GM18508 (cell line): ENCODE results near the gene TRAF7.

Source experiments
- ATAC-seq: cut with Tn5 transposase; IDR thresholded peaks from one replicate; pipeline ENCODE4 v1.9.1; 2021; ENCODE audit warnings: moderate number of reproducible peaks; ENCODE audit not compliant: insufficient read depth, unreplicated experiment

The TRAF7 gene

DNA sequence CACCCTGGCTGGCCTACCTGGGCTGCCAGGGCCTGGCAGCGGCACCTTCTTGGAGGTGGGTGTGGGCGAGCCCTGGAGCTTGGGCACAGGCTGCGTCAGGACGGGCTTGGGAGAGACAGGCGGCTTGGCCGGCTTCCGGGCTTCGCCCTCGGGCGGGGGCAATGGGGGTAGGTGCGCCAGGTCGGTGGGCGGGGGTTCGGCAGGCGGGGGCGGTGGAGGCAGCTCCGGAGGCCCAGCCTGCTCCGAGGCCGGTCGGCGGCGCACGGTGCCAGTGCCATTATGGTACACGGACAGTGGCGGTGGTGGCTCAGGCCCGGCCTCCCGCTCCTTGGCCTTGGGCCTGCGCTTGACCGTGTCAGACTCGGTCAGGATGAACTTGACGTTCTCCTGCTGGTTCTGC lies 24.0 kb downstream of the TRAF7 start:
- ATAC-seq, result no peak

GRCh38 chr16:2180461-2180860 lies 24.9 kb downstream of the TRAF7 start:
- no peak for ATAC-seq

DNA sequence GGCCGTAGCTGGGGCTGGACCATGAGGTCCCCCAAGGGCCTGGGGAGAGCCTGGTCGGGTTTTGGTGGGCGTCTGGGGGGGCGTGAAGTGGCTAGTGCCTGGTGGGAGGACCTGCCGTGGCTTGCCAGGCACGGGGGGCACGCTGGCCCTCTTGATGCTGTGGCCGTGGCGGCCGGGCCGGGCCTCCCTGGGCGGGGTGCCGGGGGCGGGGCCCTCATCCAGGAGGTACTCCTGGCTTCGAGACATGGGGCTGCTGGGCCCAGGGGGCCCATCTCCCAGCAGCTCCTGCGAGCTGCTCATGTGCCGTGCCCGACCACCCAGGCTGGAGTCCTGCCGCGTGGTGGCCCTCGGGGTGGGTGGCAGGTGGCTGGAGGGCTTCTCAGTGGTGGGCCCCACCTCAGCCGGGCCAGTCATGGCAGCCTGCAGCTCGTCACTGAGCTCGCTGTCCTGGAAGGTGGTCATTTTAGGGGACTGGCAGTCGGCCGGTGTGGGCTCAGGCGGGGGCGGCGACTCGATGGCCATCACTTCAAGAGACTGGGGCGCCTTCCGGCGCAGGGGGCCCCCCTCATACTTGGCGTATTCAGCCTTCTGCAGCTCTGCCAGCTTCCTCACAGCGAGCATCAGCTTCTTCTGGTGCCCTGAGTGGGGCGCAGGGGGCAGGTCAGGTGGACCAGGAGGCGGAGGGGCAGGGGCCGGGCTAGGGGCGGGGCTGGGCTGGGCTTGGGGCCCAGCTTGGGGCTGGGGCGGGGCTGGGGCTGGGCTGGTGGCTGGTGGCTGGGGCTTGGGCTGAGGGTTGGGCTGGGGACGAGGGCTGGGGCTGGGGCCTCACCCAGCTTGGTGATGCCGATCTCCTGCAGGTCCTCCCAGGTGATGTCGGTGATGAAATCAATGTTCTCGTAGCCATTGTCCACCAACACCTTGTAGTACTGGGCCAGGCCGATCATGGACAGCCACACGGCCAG lies 25.7 kb downstream of the TRAF7 start:
- no peak for ATAC-seq

- ATAC-seq, result no peak
Measured at GRCh38 chr16:2181952-2182351, 26.4 kb downstream of the TRAF7 start.

- no peak for ATAC-seq
Measured at GRCh38 chr16:2183671-2184070, 28.1 kb downstream of the TRAF7 start.

GRCh38 chr16:2184346-2184745 lies 28.8 kb downstream of the TRAF7 start:
- ATAC-seq, result no peak

- no peak for ATAC-seq
Measured at GRCh38 chr16:2184962-2185361, 29.4 kb downstream of the TRAF7 start.

DNA sequence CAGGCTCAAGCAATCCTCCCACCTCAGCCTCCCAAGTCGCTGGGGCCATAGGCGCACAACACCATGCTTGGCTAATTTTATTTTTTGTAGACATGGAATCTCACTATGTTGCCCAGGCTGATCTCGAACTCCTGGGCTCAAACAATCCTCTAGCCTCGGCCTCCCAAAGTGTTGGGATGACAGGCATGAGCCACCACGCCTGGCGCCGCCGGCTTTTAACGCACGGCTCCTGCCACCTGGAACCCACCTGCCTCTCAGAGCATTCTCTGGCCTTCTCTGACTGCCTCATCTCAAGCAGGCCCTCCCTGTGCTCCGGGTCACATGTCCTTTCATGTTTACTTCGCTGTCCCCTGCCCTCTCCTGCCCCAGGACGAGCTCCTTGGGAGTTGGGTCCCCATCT lies 30.5 kb downstream of the TRAF7 start:
- no peak for ATAC-seq

DNA sequence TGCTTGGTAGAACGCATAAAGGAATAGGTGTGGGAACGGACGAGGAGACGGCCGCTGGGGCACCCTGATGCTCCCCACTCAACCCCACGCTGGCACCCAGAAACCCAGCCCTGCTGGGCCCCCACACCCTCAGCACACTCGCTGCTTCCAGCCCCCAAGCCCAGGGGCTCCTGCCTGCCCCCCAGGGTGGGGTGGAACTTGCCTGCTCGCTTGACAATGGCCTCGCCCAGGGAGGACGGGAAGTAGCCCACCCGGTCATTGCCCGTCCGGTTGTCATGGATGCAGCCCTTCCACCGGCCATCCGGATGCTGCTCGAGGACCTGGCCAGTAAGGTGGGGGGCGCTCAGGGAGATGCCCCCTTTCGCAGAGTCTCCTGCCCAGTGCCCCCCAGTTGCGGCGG lies 30.9 kb downstream of the TRAF7 start:
- ATAC-seq, result no peak

GRCh38 chr16:2187212-2187611 lies 31.6 kb downstream of the TRAF7 start:
- ATAC-seq, result no peak

DNA sequence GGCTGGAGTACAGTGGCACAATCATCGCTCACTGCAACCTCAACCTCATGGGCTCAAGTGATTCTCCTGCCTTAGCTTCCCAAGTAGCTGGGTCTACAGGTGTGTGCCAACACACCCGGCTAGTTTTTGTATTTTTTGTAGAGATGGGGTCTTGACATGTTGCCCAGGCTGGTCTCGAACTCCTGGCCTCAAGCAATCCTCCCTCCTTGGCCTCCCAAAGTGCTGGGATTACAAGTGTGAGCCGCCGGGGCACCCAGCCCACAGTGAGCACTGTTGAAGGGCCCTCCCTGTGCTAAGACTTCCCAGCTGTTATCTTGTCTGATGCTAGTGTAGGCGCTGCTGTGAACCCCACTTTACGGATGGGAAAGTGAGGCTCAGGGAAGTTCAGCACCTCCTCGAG lies 32.8 kb downstream of the TRAF7 start:
- ATAC-seq, result no peak

- no peak for ATAC-seq
Measured at GRCh38 chr16:2189252-2189893, 33.8 kb downstream of the TRAF7 start.

- ATAC-seq, result no peak
Measured at GRCh38 chr16:2190002-2190658, 34.5 kb downstream of the TRAF7 start.

DNA sequence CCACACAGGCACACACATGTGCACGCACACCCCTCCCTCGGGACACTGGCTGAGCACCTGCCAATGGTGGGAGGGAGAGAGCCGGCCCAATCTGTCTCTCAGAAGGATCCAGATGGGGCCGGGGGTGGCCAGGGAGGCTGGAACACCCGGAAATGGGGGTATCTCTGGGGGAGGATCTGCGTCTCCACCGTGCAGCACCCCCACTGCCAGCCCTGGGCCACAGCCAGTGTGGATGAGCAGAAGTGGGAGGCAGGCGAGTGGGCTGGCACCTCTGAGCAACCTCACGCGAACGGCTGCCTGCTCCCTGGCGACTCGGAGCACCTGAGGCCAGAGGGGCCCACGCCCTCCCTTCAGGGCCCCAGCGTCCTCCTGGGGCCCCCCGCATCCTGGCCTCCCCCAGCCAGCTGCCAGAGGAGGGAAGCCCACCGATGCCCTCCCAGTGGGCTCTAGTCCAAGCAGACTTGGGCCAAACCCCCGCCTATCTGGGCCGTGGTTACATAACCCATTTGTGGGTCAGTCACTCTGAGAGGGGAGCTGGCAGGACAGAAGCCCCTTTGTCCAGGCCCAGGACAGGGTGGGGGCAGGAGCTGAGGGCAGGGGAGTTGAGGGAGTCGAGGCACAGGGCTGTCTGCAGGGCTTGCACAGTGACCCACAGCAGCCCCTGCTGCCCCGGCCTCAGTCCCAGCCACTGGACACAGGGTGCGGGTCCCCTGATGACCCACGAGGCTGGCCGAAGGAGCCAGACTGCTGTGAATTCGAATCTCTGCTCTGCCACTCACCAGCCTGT lies 35.3 kb downstream of the TRAF7 start:
- no peak for ATAC-seq

DNA sequence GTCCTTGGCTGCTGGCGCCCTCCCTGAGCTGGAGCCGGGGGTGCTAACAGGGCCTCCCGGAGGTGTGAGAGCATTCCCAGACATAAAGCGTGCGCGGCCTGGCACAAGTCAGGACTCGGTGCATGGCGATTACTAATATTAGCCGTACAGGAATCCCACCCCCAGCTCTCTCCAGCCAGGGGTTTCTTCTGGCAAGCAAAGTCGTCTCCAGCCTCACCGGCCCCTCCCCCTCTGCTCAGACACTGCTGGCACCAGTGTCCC lies 35.8 kb downstream of the TRAF7 start:
- no peak for ATAC-seq

DNA sequence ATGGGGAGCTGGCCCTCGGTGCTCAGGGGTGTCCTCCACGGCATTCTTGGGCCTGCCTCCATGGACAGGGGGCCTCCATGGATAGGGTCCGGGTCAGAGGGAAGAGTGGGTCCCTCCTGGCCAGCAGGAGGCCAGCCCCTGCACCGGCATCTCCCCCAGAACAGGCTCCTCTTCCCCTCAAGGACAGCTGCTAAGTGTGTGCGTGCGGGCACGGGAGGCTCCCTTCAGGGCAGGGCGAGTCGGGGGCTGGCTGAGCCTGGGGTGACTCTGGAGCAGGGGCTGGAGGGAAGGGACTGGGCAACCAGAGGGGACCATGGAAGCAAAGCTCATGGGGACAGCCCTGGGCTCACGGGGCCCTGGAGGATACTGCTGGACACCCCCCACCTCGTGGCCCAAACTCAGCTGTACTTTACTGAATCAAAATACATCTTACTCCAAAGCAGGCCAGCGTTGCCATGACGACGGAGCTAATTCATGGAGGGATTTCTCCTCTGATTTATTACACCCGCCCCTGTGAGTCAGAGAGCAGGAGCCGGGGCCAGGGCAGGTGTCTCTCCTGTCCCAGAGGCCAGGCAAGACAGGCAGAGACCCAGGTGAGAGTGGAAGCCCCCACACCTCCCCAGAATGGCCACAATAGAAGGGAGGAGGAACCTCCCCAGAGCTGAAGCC lies 38.7 kb downstream of the TRAF7 start:
- ATAC-seq, result no peak

DNA sequence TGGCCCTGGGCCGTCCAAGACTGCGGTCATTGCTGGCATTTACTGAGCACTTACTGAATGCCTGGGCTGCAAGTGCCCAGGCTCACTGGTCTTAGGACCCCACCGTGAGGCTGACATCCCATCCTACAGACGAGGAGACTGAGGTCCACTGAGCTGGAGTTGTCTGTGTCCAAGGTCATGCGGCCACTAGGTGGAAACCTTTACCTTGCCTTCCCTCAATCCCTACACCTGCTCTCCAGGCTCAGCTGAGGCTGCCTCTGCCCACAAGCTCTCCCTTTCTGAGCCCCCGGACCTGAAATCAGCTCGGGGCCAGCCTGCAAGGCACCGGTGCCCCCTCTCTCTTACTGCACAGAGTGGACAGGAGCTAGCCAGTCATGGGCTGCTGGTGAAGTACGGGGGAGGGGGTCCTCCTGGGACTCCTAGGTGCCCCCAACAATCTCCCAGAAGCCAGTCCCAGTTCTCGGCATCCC lies 39.3 kb downstream of the TRAF7 start:
- ATAC-seq, result no peak

DNA sequence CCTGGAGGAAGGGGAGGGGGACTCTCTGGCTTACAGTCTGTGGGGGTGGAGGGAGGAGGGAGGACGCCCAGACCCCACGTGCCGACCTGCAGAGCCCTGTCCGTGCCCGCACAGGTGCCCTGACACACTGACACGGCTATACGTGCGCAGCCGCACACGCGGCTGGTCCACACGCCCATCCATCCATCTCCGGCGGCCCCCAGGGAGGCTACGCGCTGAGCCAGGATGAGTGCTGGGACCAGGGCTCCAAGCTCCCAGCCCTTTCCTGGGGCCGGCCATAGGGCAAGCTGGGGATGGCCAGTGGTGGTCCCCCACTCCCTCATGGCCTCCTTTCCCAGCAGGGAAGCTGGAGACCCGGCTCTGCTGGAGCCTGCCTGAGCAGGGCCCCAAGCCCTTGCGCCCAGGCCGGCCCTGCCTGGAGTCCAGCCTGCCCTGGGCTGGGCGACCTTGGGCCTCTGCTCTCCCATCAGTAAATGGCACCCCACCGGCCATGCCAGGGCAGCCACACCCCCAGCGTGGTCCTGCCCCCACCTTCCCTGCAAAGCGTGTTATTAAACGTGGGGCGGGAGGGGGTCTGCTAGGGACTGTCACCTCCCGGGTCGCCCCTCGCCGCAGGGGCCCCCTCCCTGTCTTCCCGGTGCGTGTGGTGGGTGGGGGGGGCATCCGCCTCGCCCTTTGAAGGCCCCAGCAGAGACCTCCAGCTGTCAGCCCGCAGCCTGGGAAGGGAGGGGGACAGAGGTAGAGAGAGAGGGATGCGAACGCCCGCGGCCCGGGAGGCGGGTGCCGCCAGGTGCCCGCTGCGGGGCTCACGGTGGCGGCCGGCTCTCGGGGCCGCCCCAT lies 40.0 kb downstream of the TRAF7 start:
- ATAC-seq, result no peak
